ENCODE measurements around the gene MRPL58.

Gene MRPL58

DNA sequence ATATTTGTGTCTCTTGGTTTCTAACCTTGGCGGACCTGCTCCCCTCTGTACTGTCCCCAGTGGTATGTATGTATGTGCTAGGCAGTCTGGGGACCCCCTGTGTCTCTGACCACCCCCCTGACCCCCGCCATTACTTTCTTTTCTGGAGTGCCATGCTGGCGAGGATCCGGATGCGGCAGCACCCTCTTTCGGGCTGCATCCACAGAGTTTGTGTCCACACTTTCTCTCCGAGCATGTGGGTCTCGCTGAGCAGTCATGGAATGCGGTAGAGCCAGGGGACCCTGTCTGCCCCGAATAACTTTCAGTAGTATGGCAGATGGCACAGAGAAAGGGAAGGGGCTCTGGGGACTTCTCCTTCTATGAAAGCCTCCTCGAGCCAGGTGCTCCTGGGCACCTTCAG is 51.6 kb downstream of the MRPL58 start:
- no peak for ATAC-seq
- no peak overlapping the region for H3K27ac Mint-ChIP-seq

DNA sequence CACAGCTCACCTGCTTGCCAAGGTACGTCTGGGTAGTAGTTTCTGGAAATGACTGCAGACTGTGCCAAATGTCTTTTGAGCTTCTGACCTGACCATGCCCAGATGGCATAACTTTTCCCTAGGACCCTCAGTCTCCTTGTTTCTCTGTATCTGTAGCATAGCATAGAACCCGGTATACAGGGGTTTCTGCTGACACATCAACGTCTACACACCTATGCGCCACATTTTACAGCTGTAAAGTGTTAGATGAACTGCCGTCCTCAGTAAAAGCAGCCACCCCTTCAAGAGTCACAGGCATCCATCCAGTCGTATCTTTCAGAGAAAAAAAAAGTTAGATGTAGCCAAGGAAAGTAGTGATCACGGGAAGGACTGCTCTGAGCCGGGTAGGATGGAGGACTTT is 52.0 kb downstream of the MRPL58 start:
- Mint-ChIP-seq H3K4me3 (no peak overlapping the region), H3K9me3 (no peaks in the 10 kb centered on the region), H3K4me1 (peaks cover 46% of the 10 kb centered on the region), H3K27me3 (no peaks in the 10 kb centered on the region), H3K27ac (no peak overlapping the region)
- no peak for ATAC-seq
- no peak for DNase-seq

More for the DNA sequence above, 51.6 kb downstream of the MRPL58 start:
- Mint-ChIP-seq H3K4me1 (peaks cover 49% of the 10 kb centered on the region), H3K9me3 (no peaks in the 10 kb centered on the region), H3K4me3 (no peak overlapping the region), H3K27me3 (no peaks in the 10 kb centered on the region)
- DNase-seq = no peak

DNA sequence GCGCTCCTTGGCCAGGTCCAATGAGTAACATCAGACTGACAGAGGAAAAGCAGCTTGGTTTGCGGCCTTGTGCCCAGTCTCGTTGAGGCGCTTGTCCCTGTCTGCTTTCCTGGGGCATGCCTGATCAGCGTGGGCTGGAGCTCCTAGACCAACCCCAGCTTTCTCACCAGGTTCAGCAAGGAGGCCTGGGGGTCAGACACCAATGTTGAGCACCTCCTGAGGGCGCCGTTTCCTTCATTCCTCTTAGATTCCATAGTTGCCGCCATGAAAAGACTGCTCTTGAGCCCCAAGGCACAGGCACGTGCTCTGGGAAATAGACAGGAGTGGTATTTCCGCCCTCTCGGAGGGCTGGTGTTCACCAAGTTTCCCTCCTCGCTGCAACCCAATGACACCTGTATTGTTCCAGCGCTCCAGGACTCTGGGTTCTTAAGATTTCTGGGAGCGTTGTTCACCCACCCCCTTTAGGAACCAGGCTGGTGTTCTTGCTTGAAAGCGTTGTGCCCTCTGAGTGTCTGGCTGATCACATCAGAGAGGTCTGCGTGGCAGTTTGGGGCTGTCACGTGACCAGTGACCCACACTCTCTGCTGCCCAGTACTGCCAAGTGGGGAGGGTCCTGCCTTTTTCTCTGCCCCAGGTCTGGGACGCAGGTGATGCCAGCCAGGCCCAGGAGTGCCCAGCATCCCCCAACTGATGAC is 52.5 kb downstream of the MRPL58 start:
- H3K4me3 Mint-ChIP-seq = peak overlapping the region; percentile 43 to 54
- no peak for ATAC-seq

DNA sequence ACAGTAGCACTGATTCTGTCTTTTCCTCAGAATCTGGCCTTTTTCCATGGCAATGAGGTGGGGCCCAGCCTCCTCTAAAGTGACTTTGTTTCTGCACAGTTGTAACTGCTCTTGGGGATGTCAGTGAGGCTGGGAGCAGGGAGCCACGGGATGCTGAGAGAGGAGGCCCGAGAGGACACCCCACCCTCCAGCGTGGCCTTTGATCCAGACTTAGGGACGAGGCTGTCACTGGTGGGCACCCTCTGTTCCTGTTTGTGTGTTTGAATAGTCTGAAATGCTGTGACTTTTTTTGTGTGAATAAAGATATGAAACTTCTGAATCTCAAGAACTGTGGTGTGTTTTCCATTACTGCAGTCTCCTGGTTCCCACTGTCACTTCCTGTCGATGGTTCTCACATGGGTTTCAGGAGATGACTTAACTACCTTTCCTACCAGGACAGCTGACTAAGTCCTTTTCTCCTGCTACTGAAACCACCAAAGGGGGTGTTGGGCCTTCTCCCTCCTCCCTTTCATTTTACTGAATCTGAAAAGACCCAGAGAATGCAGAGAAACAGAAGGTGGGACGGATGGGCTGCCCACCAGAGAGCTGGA is 53.2 kb downstream of the MRPL58 start:
- Mint-ChIP-seq H3K4me3 (peak overlapping the region; percentile 43 to 54), H3K4me1 (peaks cover 40% of the 10 kb centered on the region), H3K27me3 (no peaks in the 10 kb centered on the region), H3K27ac (peak overlapping the region; percentile 40 to 88), H3K9me3 (no peaks in the 10 kb centered on the region)
- ATAC-seq (no peak), DNase-seq (no peak)

More for the DNA sequence above, 52.5 kb downstream of the MRPL58 start:
- DNase-seq = no peak
- peak overlapping the region; percentile 40 to 67 for H3K27ac Mint-ChIP-seq
- no peaks in the 10 kb centered on the region for H3K27me3 Mint-ChIP-seq
- no peaks in the 10 kb centered on the region for H3K9me3 Mint-ChIP-seq
- peaks cover 40% of the 10 kb centered on the region for H3K4me1 Mint-ChIP-seq

DNA sequence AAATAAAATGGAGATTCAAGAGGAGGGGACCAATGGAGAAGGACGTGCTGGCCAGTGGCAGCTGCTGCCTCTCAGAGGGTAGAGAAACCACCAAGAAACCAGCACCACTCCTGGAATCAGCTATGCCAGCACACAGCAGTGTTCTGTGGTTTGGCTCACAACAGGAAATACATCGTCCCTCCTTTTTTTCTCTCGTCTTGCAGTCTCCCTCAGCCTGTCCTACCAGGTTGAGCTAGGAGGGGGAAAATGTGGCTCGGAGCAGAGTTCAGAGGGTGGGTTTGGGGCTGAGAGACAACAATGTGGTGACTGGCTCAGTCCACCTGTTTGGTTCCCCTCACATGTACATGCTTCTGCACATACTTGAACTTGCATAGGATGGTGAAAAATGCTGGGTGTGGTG is 55.4 kb downstream of the MRPL58 start:
- H3K27ac Mint-ChIP-seq = peak overlapping the region; percentile 48 to 81
- peak overlapping the region in 1 of 2 donors; percentile 31 for H3K4me3 Mint-ChIP-seq
- H3K9me3 Mint-ChIP-seq = no peaks in the 10 kb centered on the region
- no peaks in the 10 kb centered on the region for H3K27me3 Mint-ChIP-seq
- peaks cover 40% of the 10 kb centered on the region for H3K4me1 Mint-ChIP-seq
- peak; percentile 83 for ATAC-seq
- peak in 1 of 2 donors; percentile 30 for DNase-seq

DNA sequence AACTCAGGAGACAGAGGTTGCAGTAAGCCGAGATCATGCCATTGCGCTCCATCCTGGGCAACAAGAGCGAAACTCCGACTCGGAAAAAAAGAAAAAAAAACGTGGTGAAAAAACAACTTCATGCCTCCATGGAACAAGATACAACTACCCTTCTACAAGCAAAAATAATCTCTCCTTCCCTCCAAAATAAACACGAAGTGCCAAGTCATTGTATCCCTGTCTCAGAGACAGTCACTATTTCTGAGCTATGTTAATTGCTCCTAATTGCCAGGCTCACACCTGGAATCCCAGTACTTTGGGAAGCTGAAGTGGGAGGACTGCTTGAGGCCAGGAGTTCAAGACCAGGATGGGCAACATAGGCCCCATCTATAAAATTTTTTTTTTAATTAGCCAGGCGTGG is 56.3 kb downstream of the MRPL58 start:
- Mint-ChIP-seq H3K27ac (peak overlapping the region in 1 of 2 donors; percentile 57), H3K9me3 (no peaks in the 10 kb centered on the region), H3K27me3 (no peaks in the 10 kb centered on the region), H3K4me1 (peaks cover 40% of the 10 kb centered on the region), H3K4me3 (no peak overlapping the region)
- DNase-seq (no peak), ATAC-seq (no peak)

DNA sequence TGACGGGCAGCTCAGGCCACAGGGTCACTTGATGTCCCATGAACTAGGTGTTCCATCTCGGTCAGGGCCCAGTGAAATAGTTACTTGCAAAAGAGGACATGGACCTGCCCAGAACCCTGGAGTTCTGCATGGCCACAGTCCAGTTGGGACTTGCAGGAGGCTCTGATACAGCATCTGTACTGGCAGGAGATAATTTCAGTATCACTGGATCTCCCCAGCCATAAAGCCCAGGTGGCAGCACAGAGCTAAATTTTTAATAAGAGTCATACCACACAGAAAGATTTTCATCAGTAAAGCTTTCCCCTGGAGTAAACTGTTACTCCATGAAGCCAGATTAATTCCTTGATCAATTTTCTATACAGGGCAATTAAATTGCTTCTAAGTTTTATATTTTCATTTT is 57.3 kb downstream of the MRPL58 start:
- DNase-seq = no peak
- no peak for ATAC-seq
- Mint-ChIP-seq H3K4me3 (no peak overlapping the region), H3K4me1 (peaks cover 30% of the 10 kb centered on the region), H3K27me3 (no peaks in the 10 kb centered on the region), H3K9me3 (no peaks in the 10 kb centered on the region), H3K27ac (no peak overlapping the region)

All from stimulated activated naive CD8-positive, alpha-beta T cell treated with anti-CD3 and anti-CD28 coated beads, Interleukin-15, amount 100 ng/mL, for 72 hours (primary cell).